IPS-18c (cell line): Measurements from ENCODE around the gene PTX4.

ENCODE experiments used
- H3K4me3 ChIP-seq: 2 replicates; pipeline ENCODE4 v1.7.0; 2013; ENCODE audit warnings: low read depth, mild to moderate bottlenecking, low read length, moderate library complexity; ENCODE audit not compliant: insufficient read depth
- H3K9me3 ChIP-seq: one replicate; pipeline ENCODE4 v1.6.1; 2013; ENCODE audit warnings: mild to moderate bottlenecking, low read length, moderate library complexity; ENCODE audit not compliant: control insufficient read depth, insufficient read depth

PTX4 gene

DNA sequence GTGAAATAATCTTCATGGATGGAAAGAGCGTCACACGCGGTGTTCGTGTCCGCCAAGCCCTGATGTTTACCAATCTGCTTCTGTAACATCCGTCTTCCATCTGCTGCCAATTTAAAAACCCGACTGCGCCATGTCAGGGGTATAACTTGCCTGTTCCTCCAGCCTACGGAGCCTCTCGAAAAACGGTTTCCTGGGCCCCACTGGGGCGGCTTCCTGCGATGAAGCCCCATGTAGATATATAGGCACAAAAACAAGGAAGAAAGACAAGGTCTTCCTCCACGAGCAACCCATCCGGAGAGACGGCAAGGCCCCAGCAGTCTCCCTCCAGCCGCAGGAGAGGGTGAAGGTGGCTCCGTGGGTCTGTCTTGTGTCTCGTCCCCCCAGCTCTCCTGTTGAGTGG is at the start of gene PTX4:
Gene PTX4, minus strand, starts transcription at position 326 of the 400 bp plus-strand sequence. Its CDS starts 35 bp downstream, at position 291.
- H3K4me3 ChIP-seq: no peak within 1 kb of the TSS
- H3K9me3 ChIP-seq: peaks cover 2% of the 10 kb centered on the region

- H3K9me3 ChIP-seq: no peaks in the 10 kb centered on the region
- no peak overlapping the region for H3K4me3 ChIP-seq
Measured at GRCh38 chr16:1537763-1538289, 49.1 kb upstream of the PTX4 start.

GRCh38 chr16:1537138-1537577 is 48.4 kb upstream of the PTX4 start:
- Histone ChIP-seq H3K9me3 (no peaks in the 10 kb centered on the region), H3K4me3 (no peak overlapping the region)

- Histone ChIP-seq H3K4me3 (no peak overlapping the region), H3K9me3 (no peaks in the 10 kb centered on the region)
Measured at GRCh38 chr16:1536601-1537000, 47.9 kb upstream of the PTX4 start.

DNA sequence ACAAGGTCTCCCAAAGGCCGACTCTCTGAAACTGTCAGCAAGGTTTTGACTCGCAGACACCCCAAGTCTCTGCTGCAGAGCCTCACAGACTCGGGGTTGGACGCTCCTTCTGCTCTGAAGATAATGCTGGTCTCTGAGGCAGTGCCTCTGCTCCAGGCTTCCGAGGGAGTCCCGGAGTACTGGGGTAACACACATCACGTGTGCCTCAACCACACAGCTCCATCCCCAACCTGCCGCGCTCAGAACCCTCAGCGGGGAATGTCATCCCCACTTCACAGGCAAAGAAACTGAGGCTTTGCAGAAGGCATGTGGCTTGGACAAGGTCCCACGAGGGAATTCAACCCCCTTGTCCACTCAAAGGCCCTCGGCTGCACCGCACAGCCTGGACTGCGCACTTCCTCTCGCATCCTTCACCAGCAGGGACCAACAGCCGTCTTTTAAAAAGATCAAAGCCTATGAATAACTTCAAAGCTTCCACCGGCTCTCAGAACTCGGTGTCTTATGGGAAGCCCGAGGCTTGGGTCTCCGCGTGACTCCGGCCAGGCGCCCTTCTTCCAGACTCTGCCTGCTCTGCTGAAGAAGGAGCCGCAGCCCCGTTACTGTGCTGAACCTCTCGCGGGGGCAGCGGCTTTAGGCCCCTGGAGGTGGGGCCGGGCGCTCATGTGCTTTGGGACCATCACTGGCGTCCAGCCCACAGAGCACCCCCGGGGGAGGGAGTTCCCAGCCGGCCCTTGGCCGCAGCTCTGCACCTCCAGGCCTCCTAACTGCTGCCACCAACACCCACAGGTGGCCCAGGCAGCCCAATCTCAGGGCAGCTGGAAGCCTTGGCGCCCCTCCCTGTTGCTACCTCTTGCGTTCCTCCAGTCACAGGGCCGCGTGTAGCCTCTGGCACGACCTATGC is 46.9 kb upstream of the PTX4 start:
- Histone ChIP-seq H3K9me3 (no peaks in the 10 kb centered on the region), H3K4me3 (no peak overlapping the region)

DNA sequence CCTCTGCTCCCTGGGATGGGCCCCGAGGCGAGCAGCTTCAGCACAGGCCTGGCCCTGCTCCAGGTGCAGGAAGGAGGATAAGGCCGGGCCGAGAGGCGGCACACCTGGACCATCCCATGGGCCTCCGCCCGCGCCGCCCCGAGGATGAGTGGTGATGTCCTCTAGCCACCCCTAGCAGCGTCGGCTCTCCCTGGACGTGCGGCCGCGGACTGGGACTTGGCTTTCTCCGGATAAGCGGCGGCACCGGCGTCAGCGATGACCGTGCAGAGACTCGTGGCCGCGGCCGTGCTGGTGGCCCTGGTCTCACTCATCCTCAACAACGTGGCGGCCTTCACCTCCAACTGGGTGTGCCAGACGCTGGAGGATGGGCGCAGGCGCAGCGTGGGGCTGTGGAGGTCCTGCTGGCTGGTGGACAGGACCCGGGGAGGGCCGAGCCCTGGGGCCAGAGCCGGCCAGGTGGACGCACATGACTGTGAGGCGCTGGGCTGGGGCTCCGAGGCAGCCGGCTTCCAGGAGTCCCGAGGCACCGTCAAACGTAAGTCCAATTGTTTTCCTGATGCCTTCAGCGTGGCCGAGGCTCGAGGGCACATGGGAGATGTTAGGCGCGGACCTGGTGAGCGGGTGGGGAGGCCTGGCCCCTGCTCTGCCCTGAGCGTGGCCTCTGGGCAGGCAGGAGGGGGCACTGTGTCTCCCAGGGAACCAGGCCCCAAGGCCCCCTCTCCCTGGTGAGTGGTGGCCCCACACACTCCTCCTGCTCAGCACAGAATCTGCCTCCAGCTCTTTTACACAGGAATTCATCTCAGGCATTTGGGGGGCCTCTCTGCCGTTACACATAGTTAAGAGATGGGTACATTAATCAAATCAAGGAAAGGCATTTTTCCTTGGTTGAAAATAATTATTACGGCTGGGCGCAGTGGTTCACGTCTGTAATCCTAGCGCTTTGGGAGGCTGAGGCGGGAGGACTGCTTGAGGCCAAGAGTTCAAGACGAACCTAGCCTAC is 45.6 kb upstream of the PTX4 start:
- H3K4me3 ChIP-seq: no peak overlapping the region
- no peaks in the 10 kb centered on the region for H3K9me3 ChIP-seq

DNA sequence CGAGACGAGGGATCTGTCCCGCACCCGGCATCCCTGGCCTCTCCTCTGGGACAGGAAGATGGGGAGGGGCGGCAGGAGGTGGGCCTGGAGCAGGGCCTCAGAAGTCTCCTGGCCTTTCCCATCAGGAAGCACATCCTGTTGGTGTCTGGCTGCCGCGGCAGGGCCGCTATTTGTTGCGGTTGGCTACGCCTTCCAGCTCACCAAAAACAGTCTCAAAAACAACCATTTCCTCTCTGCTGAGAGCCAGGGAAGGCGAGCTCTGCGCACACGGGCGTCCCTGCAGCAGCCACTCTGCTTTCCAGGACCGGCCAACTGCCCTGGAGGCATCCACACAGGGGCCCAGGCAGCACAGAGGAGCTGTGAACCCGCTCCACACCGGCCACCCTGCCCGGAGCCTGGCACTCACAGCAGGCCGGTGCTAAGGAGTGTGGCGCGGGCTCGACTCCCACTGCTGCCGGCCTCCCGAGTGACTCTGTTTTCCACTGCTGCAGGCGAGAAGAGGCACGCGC is 44.8 kb upstream of the PTX4 start, which contains the start of gene TMEM204:
Gene TMEM204, plus strand, starts transcription at position 224 of the 509 bp plus-strand sequence. CDS start 610 bp downstream, outside the sequence.
- H3K4me3 ChIP-seq: no peak within 1 kb of the TSS
- no peaks in the 10 kb centered on the region for H3K9me3 ChIP-seq

DNA sequence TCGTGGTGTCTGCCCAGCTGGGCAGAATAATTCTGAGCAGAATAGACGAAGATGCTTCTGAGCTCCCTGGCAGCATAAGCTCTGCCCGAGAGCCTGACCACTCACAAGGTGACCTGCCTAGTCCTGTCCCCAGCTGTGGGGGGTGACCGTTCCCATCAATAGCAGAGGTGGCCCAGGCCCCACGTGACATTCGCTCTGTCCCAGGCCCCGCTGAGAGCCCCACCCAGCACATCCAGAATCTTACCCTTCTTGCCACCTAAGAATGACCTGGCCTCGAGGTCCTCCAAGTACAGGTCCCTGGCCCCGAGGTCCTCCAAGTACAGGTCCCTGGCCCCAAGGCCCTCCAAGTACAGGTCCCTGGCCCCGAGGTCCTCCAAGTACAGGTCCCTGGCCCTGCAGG is 44.0 kb upstream of the PTX4 start:
- Histone ChIP-seq H3K9me3 (no peaks in the 10 kb centered on the region), H3K4me3 (no peak overlapping the region)

GRCh38 chr16:1532081-1532760 is 43.5 kb upstream of the PTX4 start:
- Histone ChIP-seq H3K4me3 (no peak overlapping the region), H3K9me3 (no peaks in the 10 kb centered on the region)

- Histone ChIP-seq H3K4me3 (no peak overlapping the region), H3K9me3 (no peaks in the 10 kb centered on the region)
Measured at GRCh38 chr16:1531638-1531910, 42.8 kb upstream of the PTX4 start.

GRCh38 chr16:1530883-1531637 is 42.3 kb upstream of the PTX4 start:
- Histone ChIP-seq H3K4me3 (no peak overlapping the region), H3K9me3 (no peaks in the 10 kb centered on the region)

- H3K9me3 ChIP-seq: no peaks in the 10 kb centered on the region
- H3K4me3 ChIP-seq: no peak overlapping the region
Measured at GRCh38 chr16:1530349-1530882, 41.7 kb upstream of the PTX4 start.

DNA sequence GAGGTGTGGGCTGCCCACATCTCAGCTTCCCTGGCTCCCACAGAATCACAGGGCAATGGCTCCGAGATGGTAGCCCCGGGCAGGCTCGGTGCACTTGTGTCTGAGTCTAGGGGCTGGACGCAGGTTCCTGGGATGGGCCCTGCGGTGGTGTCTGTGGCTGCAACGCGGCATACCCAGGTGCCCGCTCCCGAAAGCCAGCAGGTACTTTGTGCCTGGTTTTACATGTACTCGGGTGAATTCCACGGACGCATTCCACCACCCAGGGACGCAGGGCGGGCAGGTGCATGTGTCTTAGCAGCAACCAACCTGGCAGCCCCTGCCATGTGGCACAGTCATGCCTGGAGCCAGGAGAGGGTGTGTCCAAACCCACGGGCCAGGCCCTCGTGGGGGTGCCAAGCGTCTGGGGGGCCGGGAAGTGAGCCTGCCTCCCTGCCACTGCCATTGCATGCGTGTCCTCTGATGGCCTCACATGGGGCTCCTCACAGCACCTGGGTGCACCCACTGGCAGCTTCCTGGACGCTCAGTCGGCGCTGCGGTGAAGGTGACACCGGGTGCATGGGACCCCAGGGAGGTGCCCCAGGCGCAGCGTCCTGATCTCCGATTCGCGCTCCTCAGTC is 40.3 kb upstream of the PTX4 start:
- H3K4me3 ChIP-seq: no peak overlapping the region
- H3K9me3 ChIP-seq: no peaks in the 10 kb centered on the region

DNA sequence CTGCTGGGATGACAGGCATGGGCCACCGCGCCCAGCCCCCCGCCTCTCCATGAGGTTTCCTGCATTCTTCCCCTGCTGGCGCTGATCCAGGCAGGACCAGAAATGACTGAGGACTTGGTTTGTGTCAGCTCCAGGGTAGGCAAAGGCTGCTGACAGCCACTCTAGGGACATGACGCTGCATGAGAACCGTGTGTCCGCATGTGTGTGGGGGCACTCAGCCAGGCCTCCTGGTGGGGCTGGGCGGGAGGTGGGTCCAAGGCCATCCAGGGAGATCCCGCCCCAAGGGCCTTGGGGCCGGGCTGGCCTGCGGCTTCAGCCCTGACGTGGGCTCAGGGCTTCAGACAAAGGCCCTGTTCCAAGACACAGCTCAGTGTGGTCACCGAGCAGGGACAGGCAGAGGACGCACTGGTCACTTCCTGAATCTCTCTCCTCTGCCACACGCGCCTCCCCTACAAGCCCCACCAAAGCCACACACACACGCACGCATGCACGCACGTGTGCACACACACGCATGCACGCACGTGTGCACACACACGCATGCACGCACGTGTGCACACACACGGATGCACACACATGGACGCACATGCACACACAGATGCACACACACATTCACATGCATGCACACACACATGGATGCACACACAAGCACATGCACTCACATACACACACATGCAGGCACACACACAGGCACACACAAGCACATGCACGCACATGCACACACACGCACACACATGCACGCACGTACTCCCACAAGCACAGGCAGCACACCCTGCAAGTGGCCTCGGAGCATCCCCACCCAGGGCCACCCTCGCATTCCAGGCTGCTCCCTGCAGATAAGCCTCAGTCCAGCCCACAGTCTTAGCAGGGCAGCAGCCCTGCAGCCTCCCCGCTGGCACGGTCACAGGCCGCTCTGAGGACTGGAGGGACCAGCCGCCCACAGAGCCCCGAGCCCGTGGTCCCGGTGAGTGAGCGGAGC is 39.4 kb upstream of the PTX4 start:
- Histone ChIP-seq H3K4me3 (no peak overlapping the region), H3K9me3 (no peaks in the 10 kb centered on the region)
